IgD-negative memory B cell (primary cell): ENCODE results near the gene IRAK1BP1. TPM values are rescaled to one million over a fixed set of nuclear protein-coding genes. Genes with fewer than 3 reads are reported as not detected.
A peak's percentile ranks its signal among the peaks of the same experiment; 100 is the strongest.

Experiments used
- H3K27ac Mint-ChIP-seq, 3 donors: one replicate each; pipeline ENCODE4 v1.8.0; 2020 to 2022; ENCODE audit warnings: mild to moderate bottlenecking in 3 of 3, mixed read lengths in 3 of 3, moderate library complexity in 1 of 3
- H3K27me3 Mint-ChIP-seq: one replicate; pipeline ENCODE4 v1.8.0; 2021; ENCODE audit warnings: mixed read lengths
- H3K36me3 Mint-ChIP-seq: one replicate; pipeline ENCODE4 v1.8.0; 2020; ENCODE audit warnings: mild to moderate bottlenecking, mixed read lengths
- H3K4me1 Mint-ChIP-seq, 3 donors: one replicate each; pipeline ENCODE4 v1.8.0; 2020 to 2022; ENCODE audit warnings: mixed read lengths in 3 of 3, mild to moderate bottlenecking in 1 of 3
- H3K4me3 Mint-ChIP-seq, 4 donors: one replicate each; pipeline ENCODE4 v1.8.0; 2020 to 2022; ENCODE audit warnings: mild to moderate bottlenecking in 4 of 4, mixed read lengths in 4 of 4, moderate library complexity in 3 of 4
- H3K9me3 Mint-ChIP-seq, 3 donors: one replicate each; pipeline ENCODE4 v1.8.0; 2020 to 2021; ENCODE audit warnings: mixed read lengths in 3 of 3, mild to moderate bottlenecking in 1 of 3
- polyA plus RNA-seq: library from polyadenylated mRNA; unstranded; fragments of 300-500 nt; fragmentation: Illumina TruSeq; gene quantifications from one replicate; pipeline ENCODE4 v1.2.3, GENCODE V29; 2021

The IRAK1BP1 gene
- 1.8 TPM for polyA plus RNA-seq

GRCh38 chr6:78867370-78868040, at the start of gene IRAK1BP1:
Gene IRAK1BP1 (plus strand): TSS chr6:78867551. CDS start chr6:78867577, 26 bp downstream.
- Mint-ChIP-seq H3K4me1 (peaks cover 7 to 23% (median 15%) of the 10 kb centered on the region in 3 donors), H3K9me3 (no peaks in the 10 kb centered on the region), H3K4me3 (peak within 1 kb of the TSS; percentile 98 to 100 (median 99)), H3K36me3 (no peaks in the 10 kb centered on the region), H3K27ac (peak within 1 kb of the TSS; percentile 98), H3K27me3 (no peaks in the 10 kb centered on the region)

GRCh38 chr6:78824045-78824444, 43.3 kb upstream of the IRAK1BP1 start:
- Mint-ChIP-seq H3K27me3 (peaks cover 2% of the 10 kb centered on the region), H3K36me3 (no peaks in the 10 kb centered on the region), H3K4me1 (no peaks in the 10 kb centered on the region), H3K4me3 (no peak overlapping the region), H3K27ac (no peak overlapping the region), H3K9me3 (peaks cover 0 to 1% (median 0%) of the 10 kb centered on the region in 3 donors)

GRCh38 chr6:78829407-78829806, 37.9 kb upstream of the IRAK1BP1 start:
- H3K27me3 Mint-ChIP-seq = peaks cover 3% of the 10 kb centered on the region
- H3K36me3 Mint-ChIP-seq = no peaks in the 10 kb centered on the region
- no peak overlapping the region for H3K4me3 Mint-ChIP-seq
- no peaks in the 10 kb centered on the region for H3K9me3 Mint-ChIP-seq
- H3K4me1 Mint-ChIP-seq = no peaks in the 10 kb centered on the region
- H3K27ac Mint-ChIP-seq = no peak overlapping the region

GRCh38 chr6:78830805-78831204, 36.5 kb upstream of the IRAK1BP1 start:
- H3K27ac Mint-ChIP-seq = no peak overlapping the region

GRCh38 chr6:78831492-78831891, 35.9 kb upstream of the IRAK1BP1 start:
- no peaks in the 10 kb centered on the region for H3K4me1 Mint-ChIP-seq
- peaks cover 1% of the 10 kb centered on the region for H3K27me3 Mint-ChIP-seq
- no peak overlapping the region for H3K4me3 Mint-ChIP-seq
- no peak overlapping the region for H3K27ac Mint-ChIP-seq
- H3K9me3 Mint-ChIP-seq = no peaks in the 10 kb centered on the region
- H3K36me3 Mint-ChIP-seq = no peaks in the 10 kb centered on the region

More at GRCh38 chr6:78830805-78831204, 36.5 kb upstream of the IRAK1BP1 start:
- Mint-ChIP-seq H3K36me3 (no peaks in the 10 kb centered on the region), H3K4me3 (no peak overlapping the region), H3K9me3 (no peaks in the 10 kb centered on the region), H3K27me3 (peaks cover 3% of the 10 kb centered on the region), H3K4me1 (no peaks in the 10 kb centered on the region)

GRCh38 chr6:78832091-78832808, 35.1 kb upstream of the IRAK1BP1 start:
- Mint-ChIP-seq H3K27me3 (peaks cover 1% of the 10 kb centered on the region), H3K27ac (no peak overlapping the region), H3K4me1 (no peaks in the 10 kb centered on the region), H3K9me3 (no peaks in the 10 kb centered on the region), H3K36me3 (no peaks in the 10 kb centered on the region), H3K4me3 (no peak overlapping the region)

GRCh38 chr6:78835817-78836216, 31.5 kb upstream of the IRAK1BP1 start:
- Mint-ChIP-seq H3K9me3 (peaks cover 0 to 2% (median 1%) of the 10 kb centered on the region in 3 donors), H3K4me3 (no peak overlapping the region), H3K27ac (no peak overlapping the region), H3K27me3 (peaks cover 12% of the 10 kb centered on the region), H3K4me1 (no peaks in the 10 kb centered on the region), H3K36me3 (no peaks in the 10 kb centered on the region)

- peaks cover 12% of the 10 kb centered on the region for H3K27me3 Mint-ChIP-seq
- H3K4me3 Mint-ChIP-seq = no peak overlapping the region
- no peak overlapping the region for H3K27ac Mint-ChIP-seq
- no peaks in the 10 kb centered on the region for H3K36me3 Mint-ChIP-seq
- peaks cover 0 to 2% (median 1%) of the 10 kb centered on the region in 3 donors for H3K9me3 Mint-ChIP-seq
- H3K4me1 Mint-ChIP-seq = no peaks in the 10 kb centered on the region
Observed at GRCh38 chr6:78836598-78836997, 30.8 kb upstream of the IRAK1BP1 start.

- Mint-ChIP-seq H3K4me3 (no peak overlapping the region), H3K9me3 (peaks cover 0 to 2% (median 1%) of the 10 kb centered on the region in 3 donors), H3K4me1 (no peaks in the 10 kb centered on the region), H3K27me3 (peaks cover 11% of the 10 kb centered on the region), H3K36me3 (peaks cover 1% of the 10 kb centered on the region), H3K27ac (no peak overlapping the region)
Observed at GRCh38 chr6:78841111-78841510, 26.2 kb upstream of the IRAK1BP1 start.

- H3K36me3 Mint-ChIP-seq = peaks cover 1% of the 10 kb centered on the region
- no peak overlapping the region for H3K27ac Mint-ChIP-seq
- no peaks in the 10 kb centered on the region for H3K4me1 Mint-ChIP-seq
- H3K9me3 Mint-ChIP-seq = peaks cover 0 to 2% (median 1%) of the 10 kb centered on the region in 3 donors
- peaks cover 8% of the 10 kb centered on the region for H3K27me3 Mint-ChIP-seq
- H3K4me3 Mint-ChIP-seq = no peak overlapping the region
Observed at GRCh38 chr6:78842953-78843352, 24.4 kb upstream of the IRAK1BP1 start.

- no peaks in the 10 kb centered on the region for H3K27me3 Mint-ChIP-seq
- H3K27ac Mint-ChIP-seq = no peak overlapping the region
- H3K36me3 Mint-ChIP-seq = peaks cover 6% of the 10 kb centered on the region
- H3K9me3 Mint-ChIP-seq = no peaks in the 10 kb centered on the region
- no peak overlapping the region for H3K4me3 Mint-ChIP-seq
- H3K4me1 Mint-ChIP-seq = peaks cover 0 to 1% (median 0%) of the 10 kb centered on the region in 3 donors
Observed at GRCh38 chr6:78844899-78845298, 22.5 kb upstream of the IRAK1BP1 start.

- Mint-ChIP-seq H3K36me3 (peaks cover 6% of the 10 kb centered on the region), H3K4me1 (peaks cover 0 to 1% (median 0%) of the 10 kb centered on the region in 3 donors), H3K9me3 (no peaks in the 10 kb centered on the region), H3K4me3 (no peak overlapping the region), H3K27me3 (no peaks in the 10 kb centered on the region), H3K27ac (no peak overlapping the region)
Observed at GRCh38 chr6:78845567-78845966, 21.8 kb upstream of the IRAK1BP1 start.

GRCh38 chr6:78850621-78851020, 16.7 kb upstream of the IRAK1BP1 start:
- Mint-ChIP-seq H3K9me3 (no peaks in the 10 kb centered on the region), H3K27me3 (no peaks in the 10 kb centered on the region), H3K4me3 (no peak overlapping the region), H3K36me3 (peaks cover 7% of the 10 kb centered on the region), H3K4me1 (peaks cover 0 to 1% (median 0%) of the 10 kb centered on the region in 3 donors), H3K27ac (no peak overlapping the region)

- H3K27me3 Mint-ChIP-seq = no peaks in the 10 kb centered on the region
- no peaks in the 10 kb centered on the region for H3K9me3 Mint-ChIP-seq
- no peak overlapping the region for H3K4me3 Mint-ChIP-seq
- H3K4me1 Mint-ChIP-seq = peaks cover 0 to 1% (median 0%) of the 10 kb centered on the region in 3 donors
- peaks cover 7% of the 10 kb centered on the region for H3K36me3 Mint-ChIP-seq
- H3K27ac Mint-ChIP-seq = no peak overlapping the region
Observed at GRCh38 chr6:78851156-78851555, 16.2 kb upstream of the IRAK1BP1 start.

GRCh38 chr6:78854546-78854945, 12.8 kb upstream of the IRAK1BP1 start:
- H3K27me3 Mint-ChIP-seq = peaks cover 6% of the 10 kb centered on the region
- peaks cover 6% of the 10 kb centered on the region for H3K36me3 Mint-ChIP-seq

More at GRCh38 chr6:78854546-78854945, 12.8 kb upstream of the IRAK1BP1 start:
- H3K4me3 Mint-ChIP-seq = no peak overlapping the region
- peaks cover 0 to 3% (median 0%) of the 10 kb centered on the region in 3 donors for H3K4me1 Mint-ChIP-seq
- no peaks in the 10 kb centered on the region for H3K9me3 Mint-ChIP-seq
- H3K27ac Mint-ChIP-seq = no peak overlapping the region
